Upper lobe of left lung (tissue), 6 donors: ENCODE results near the gene YWHAB. TPM values are rescaled to one million over a fixed set of nuclear protein-coding genes. Genes with fewer than 3 reads are reported as not detected.

Experiments
- ATAC-seq, 2 donors: fragments of 200-7000 bp; cut with Tn5 transposase; one replicate each; pipeline ENCODE4 v1.9.1; 2022; ENCODE audit warnings: mild to moderate bottlenecking in 2 of 2, moderate library complexity in 2 of 2; ENCODE audit not compliant: low FRiP score in 2 of 2
- DNase-seq, 2 donors: peaks; one replicate each; pipeline ENCODE4 v3.0.0-alpha.2; 2019 to 2020
- H3K27ac ChIP-seq, 4 donors: fragments of 200-600 bp; sonication (generic); one replicate each; pipeline ENCODE4 v1.5.1; 2016 to 2019
- H3K27me3 ChIP-seq, 4 donors: fragments of 200-600 bp; sonication (generic); one replicate each; pipeline ENCODE4 v1.5.1; 2017 to 2019
- H3K36me3 ChIP-seq, 4 donors: fragments of 200-600 bp; sonication (generic); one replicate each; pipeline ENCODE4 v1.5.1; 2016 to 2019
- H3K4me1 ChIP-seq, 4 donors: fragments of 200-600 bp; sonication (generic); one replicate each; pipeline ENCODE4 v1.5.1; 2018 to 2019
- H3K4me3 ChIP-seq, 4 donors: fragments of 200-600 bp; sonication (generic); one replicate each; pipeline ENCODE4 v1.5.1; 2017 to 2019; ENCODE audit warnings: mild to moderate bottlenecking in 2 of 4, moderate library complexity in 1 of 4
- H3K9me3 ChIP-seq, 4 donors: fragments of 200-600 bp; sonication (generic); one replicate each; pipeline ENCODE4 v1.5.1; 2018 to 2019
- CTCF ChIP-seq, 6 experiments: fragments of 450-650 bp in 4 of 6; fragments of 200-600 bp in 2 of 6; sonication (generic) in 2 of 6; IDR thresholded peaks; one replicate each; pipeline ENCODE4 v1.5.1; 2016 to 2019; ENCODE audit warnings: antibody characterized with exemption in 6 of 6
- EP300 ChIP-seq, 4 donors: sonication (generic); formaldehyde crosslinking; IDR thresholded peaks; one replicate each; pipeline ENCODE4 v1.5.1; 2017; ENCODE audit warnings: antibody characterized with exemption in 4 of 4, control low read depth in 2 of 4
- POLR2A ChIP-seq, 4 donors: fragments of 450-650 bp; IDR thresholded peaks; one replicate each; pipeline ENCODE4 v1.5.1; 2016 to 2017; ENCODE audit warnings: antibody characterized with exemption in 4 of 4, mild to moderate bottlenecking in 2 of 4
- POLR2AphosphoS5 ChIP-seq, 2 donors: sonication (generic); formaldehyde crosslinking; IDR thresholded peaks; one replicate each; pipeline ENCODE4 v1.5.1; 2017; ENCODE audit warnings: antibody characterized with exemption in 2 of 2
- WGBS, 2 donors: methylation state at CpG; one replicate each; pipeline ENCODE4 v1.1.5; 2017 to 2018; 5-methylcytosine and 5-hydroxymethylcytosine counted together
- total RNA-seq, 6 donors: library from RNA; depleted of rRNA in 4 of 6; stranded (reverse); fragments of >200 nt in 4 of 6; gene quantifications; one replicate each; pipeline versions ENCODE4 v1.1.0 to v1.2.1, GENCODE V29; 2016 to 2021
- donor health status: DM: no; HTN: no; CAD: no; lungs with moderate emphysema.
- donor health status: DM: no; HTN: yes; CAD: no; lungs with severe emphysema.

YWHAB gene
- total RNA-seq, 6 donors from 2014 or later, result 61.0 to 201 (median 123) TPM

GRCh38 chr20:44911264-44911921 is 25.9 kb downstream of the YWHAB start:
- Histone ChIP-seq H3K4me3 (no peak overlapping the region), H3K9me3 (no peaks in the 10 kb centered on the region), H3K4me1 (peaks cover 11 to 28% (median 19%) of the 10 kb centered on the region in 4 donors), H3K27me3 (no peaks in the 10 kb centered on the region), H3K36me3 (peaks cover 0 to 25% (median 16%) of the 10 kb centered on the region in 4 donors), H3K27ac (no peak overlapping the region)
- 51 to 65% methylated on average over 21 of the region's 21 CpGs for WGBS, 2 donors
- TF ChIP-seq POLR2AphosphoS5 (IDR thresholded peaks at IDR 0.05) (no peak), EP300 (IDR thresholded peaks at IDR 0.05) (no peak), CTCF (IDR thresholded peaks at IDR 0.05) (peak in 3 of 6 experiments; percentile 40 to 42 (median 41)), POLR2A (IDR thresholded peaks at IDR 0.05) (no peak)
- DNase-seq (peak; percentile 34 to 89), ATAC-seq (peak; percentile 56 to 85)

- no peaks in the 10 kb centered on the region for H3K9me3 ChIP-seq
- H3K36me3 ChIP-seq, result peaks cover 0 to 17% (median 11%) of the 10 kb centered on the region in 4 donors
- DNase-seq (no peak), ATAC-seq (no peak)
- no peak overlapping the region for H3K27ac ChIP-seq
- peaks cover 11 to 28% (median 19%) of the 10 kb centered on the region in 4 donors for H3K4me1 ChIP-seq
- no peaks in the 10 kb centered on the region for H3K27me3 ChIP-seq
- TF ChIP-seq CTCF (IDR thresholded peaks at IDR 0.05), result no peak
- no peak for TF ChIP-seq POLR2A (IDR thresholded peaks at IDR 0.05)
- no peak for TF ChIP-seq POLR2AphosphoS5 (IDR thresholded peaks at IDR 0.05)
- TF ChIP-seq EP300 (IDR thresholded peaks at IDR 0.05), result no peak
- H3K4me3 ChIP-seq, result no peak overlapping the region
- WGBS, 2 donors, result 80 to 86% methylated on average over 2 of the region's 2 CpGs
Measured at GRCh38 chr20:44912189-44912588, 26.7 kb downstream of the YWHAB start.

- WGBS, 2 donors, result 58 to 67% methylated on average over 1 of the region's 1 CpG
- no peaks in the 10 kb centered on the region for H3K27me3 ChIP-seq
- H3K27ac ChIP-seq, result no peak overlapping the region
- H3K9me3 ChIP-seq, result no peaks in the 10 kb centered on the region
- no peak for DNase-seq
- ATAC-seq, result no peak
- TF ChIP-seq POLR2A (IDR thresholded peaks at IDR 0.05) (no peak), POLR2AphosphoS5 (IDR thresholded peaks at IDR 0.05) (no peak), EP300 (IDR thresholded peaks at IDR 0.05) (no peak), CTCF (IDR thresholded peaks at IDR 0.05) (no peak)
- H3K4me1 ChIP-seq, result peaks cover 8 to 16% (median 12%) of the 10 kb centered on the region in 4 donors
- H3K36me3 ChIP-seq, result peaks cover 0 to 7% (median 2%) of the 10 kb centered on the region in 4 donors
- H3K4me3 ChIP-seq, result no peak overlapping the region
Measured at GRCh38 chr20:44914924-44915323, 29.4 kb downstream of the YWHAB start.

GRCh38 chr20:44916586-44916985 is 31.1 kb downstream of the YWHAB start:
- H3K27me3 ChIP-seq, result no peaks in the 10 kb centered on the region
- TF ChIP-seq POLR2AphosphoS5 (IDR thresholded peaks at IDR 0.05), result no peak
- TF ChIP-seq EP300 (IDR thresholded peaks at IDR 0.05), result no peak
- TF ChIP-seq POLR2A (IDR thresholded peaks at IDR 0.05), result no peak
- no peak for TF ChIP-seq CTCF (IDR thresholded peaks at IDR 0.05)
- no peaks in the 10 kb centered on the region for H3K4me1 ChIP-seq
- DNase-seq (peak in 1 of 2 donors; percentile 33), ATAC-seq (no peak)
- 94 to 97% methylated on average over 10 to 12 of the region's 12 CpGs for WGBS, 2 donors
- peaks cover 0 to 7% (median 3%) of the 10 kb centered on the region in 4 donors for H3K36me3 ChIP-seq
- no peak overlapping the region for H3K4me3 ChIP-seq
- no peaks in the 10 kb centered on the region for H3K9me3 ChIP-seq
- H3K27ac ChIP-seq, result no peak overlapping the region

- no peak overlapping the region for H3K4me3 ChIP-seq
- no peak overlapping the region for H3K27ac ChIP-seq
- WGBS, 2 donors, result 96 to 97% methylated on average over 2 of the region's 2 CpGs
- H3K27me3 ChIP-seq, result no peaks in the 10 kb centered on the region
- no peaks in the 10 kb centered on the region for H3K9me3 ChIP-seq
- no peak for DNase-seq
- TF ChIP-seq CTCF (IDR thresholded peaks at IDR 0.05) (no peak), POLR2A (IDR thresholded peaks at IDR 0.05) (no peak), EP300 (IDR thresholded peaks at IDR 0.05) (no peak), POLR2AphosphoS5 (IDR thresholded peaks at IDR 0.05) (no peak)
- no peak for ATAC-seq
- H3K4me1 ChIP-seq, result no peaks in the 10 kb centered on the region
- peaks cover 0 to 9% (median 6%) of the 10 kb centered on the region in 4 donors for H3K36me3 ChIP-seq
Measured at GRCh38 chr20:44917399-44917798, 31.9 kb downstream of the YWHAB start.
